Activated CD4-positive, alpha-beta T cell treated with anti-CD3 and anti-CD28 coated beads for 4 hours (primary cell): Measurements from ENCODE around the gene NHERF2.
"Not testable (repeated sequence)": the region's sequence is repeated elsewhere in the genome, so short reads cannot be mapped to it uniquely, and the experiment has no call there.

ENCODE experiments used
- DNase-seq, 2 donors: peaks; one replicate each; pipeline ENCODE4 v3.0.0-alpha.2; 2020

NHERF2 gene

DNA sequence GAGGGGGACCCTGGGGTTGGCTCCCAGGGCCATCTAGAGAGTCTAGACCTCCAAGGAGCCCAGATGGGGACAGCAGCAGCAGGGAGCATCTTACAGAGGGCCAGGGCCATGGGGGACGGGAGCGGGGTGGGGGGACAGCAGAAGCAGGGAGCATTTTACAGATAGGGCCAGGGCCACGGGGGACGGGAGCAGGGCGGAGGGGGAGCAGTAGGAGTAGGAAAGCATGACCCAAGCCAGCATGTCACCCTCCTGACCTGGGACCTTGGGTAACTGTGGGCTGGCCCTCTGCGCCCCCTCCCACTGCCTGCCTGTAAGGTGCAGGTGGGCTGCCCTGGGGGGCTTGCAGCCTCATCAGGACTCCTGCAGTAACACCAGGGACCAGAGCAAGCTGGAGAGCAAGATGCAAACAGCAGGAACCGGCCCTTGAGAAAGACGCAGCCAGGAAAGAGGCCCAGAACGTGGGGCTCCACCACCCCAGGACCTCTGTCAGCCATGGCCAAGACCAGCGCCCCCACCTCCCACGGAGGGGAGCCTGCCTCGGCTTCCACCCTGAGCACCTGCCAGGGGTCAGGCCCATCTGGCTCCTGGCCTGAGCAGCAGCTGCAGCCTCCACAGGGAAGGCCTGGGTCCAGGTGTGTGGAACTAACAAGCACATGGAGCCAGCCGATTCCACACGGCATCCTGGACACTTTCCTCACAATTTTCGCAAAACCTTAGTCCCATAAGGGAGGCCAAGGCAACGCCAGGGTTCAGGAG is 19.4 kb upstream of the NHERF2 start:
- DNase-seq, result no peak

DNA sequence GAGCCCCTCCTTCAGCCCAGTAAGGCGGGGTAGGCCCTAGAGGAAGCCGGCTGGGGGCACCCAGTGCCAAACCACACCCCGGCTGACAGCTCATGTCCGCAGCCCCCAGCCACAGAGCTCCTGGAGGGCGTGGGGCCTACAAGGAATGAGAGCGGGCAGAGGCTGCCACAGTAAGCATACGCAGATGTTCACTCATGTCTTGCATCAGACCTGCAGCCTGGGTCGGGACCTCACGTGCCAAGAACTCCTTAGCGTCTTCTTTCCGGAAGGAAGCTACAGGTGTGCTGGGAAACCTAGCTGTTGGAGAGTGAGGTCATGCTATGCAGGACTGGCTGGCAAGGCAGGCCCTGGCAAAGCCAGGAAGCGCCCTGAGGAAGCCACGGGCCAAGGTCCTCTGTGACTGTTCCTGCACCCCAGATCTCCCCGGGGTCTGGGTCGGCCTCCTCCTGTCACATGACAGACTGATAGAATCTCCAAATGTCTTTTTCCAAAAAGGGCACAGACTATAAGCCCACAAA is 18.6 kb upstream of the NHERF2 start:
- DNase-seq, result no peak

DNA sequence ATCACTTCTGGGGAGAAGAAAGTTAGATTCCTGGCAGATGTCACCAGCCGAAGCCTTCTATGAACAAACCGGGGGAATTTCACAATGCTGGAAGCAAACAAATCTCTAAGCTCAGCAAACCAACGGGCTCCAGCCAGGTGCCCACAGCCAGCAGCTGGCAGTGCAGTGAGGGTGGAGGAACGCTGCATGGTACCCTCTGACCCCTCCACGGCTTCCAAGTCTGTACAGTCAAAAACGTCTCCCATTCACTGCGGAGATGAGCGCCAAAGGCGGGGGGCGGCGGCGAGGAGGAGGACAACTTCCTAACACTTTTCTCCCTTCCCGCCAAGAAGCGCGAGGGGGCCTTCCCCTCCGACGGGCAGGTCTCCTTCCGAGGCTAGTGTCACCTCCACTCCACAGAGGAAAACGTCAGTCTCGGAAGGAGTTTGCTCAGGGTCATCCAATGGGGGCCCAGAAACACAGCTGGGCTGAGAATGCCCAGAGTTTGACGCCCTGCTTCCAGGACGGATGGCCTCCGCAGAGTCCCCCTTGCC is 18.0 kb upstream of the NHERF2 start:
- DNase-seq, result no peak

DNA sequence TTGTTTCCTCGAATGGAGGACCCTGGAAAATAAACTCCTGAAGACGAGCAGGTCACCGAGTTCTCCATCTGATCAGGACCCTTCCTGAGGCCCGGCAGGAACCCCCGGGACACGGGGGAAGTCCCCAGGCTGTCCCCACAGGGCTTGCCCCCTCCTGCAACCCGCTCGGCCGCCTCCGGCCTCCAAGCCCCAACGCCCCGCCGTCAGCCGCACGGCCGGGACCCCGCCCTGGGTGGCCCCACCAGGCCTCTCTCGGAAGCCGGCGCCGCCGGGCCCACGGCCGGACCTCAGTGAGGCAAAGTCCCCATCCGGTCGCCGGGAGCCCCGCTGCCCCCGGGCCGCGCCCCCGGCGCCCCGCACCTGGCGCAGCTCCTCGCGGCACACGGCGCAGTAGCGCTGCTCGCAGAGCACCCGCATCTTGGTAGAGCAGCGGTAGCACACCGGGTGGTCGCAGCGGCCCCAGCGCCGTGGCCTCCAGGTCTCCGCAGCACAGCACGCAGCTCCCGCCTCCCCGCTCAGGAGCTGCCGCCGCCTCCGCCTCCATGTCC is 17.5 kb upstream of the NHERF2 start:
- DNase-seq, result no peak

DNA sequence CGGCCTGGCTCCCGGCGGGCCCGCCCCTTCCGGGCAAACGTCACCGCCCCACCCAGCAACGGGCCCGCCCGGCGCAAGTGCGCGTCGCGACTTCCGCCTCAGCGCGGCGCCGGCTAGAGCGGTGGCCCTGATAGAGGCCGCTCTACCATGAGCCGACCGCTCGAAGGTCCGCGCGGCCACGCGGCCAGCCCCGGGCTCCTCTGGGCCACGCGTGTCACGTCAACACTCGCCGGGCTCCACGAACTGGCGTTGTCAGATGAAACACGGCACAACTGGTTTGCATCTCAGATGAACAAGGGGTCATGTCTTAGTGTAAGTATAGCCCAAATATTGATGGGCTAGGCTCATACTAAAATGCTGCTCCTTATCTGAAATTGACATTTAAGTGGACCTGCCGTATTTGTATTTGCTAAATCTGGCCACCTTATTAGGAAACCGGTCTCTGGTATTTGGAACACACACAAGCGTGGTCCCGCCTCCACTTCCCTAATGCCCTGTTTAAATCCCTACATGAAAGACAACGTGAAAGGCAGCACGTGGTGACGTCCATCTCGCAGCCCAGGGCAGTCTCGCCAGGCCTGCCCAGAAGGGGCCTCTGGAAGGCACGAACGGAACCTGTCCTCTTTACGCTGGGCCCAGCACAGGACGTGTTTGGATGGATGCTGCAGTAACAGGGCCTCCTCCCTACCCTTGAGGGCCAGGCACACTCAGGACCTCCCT is 16.8 kb upstream of the NHERF2 start, which contains the start of gene ZNF598:
Gene ZNF598 (minus strand): TSS at position 31 of the 720 bp plus-strand sequence.
- peak; percentile 73 to 77 for DNase-seq

DNA sequence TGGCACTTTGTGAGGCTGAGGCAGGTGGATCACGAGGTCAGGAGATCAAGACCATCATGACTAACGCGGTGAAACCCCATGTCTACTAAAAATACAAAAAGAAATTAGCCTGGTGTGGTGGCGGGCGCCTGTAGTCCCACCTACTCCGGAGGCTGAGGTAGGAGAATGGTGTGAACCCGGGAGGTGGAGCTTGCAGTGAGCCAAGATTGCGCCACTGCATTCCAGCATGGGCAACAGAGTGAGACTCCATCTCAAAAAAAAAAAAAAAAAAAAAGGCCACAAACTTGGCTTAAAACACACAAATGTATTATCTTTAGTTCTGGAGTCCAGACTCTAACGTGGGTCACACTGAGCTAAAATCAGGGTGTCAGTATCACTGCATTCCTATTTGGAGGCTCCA is 15.0 kb upstream of the NHERF2 start:
- DNase-seq, result not testable (repeated sequence)

DNA sequence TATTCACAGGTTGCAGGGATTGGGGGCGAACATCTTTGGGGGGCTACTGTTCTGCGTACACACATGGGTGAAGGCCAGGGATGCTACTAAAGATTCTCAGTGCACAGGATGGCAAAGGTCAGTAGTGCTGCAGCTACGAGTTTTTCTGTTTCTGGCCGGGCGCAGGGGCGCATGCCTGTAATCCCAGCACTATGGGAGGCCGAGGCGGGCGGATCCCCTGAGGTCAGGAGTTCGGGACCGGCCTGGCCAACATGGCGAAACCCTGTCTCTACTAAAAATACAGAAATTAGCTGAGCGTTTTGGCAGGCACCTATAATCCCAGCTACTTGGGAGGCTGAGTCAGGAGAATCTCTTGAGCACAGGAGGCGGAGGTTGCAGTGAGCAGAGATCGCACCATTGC is 13.2 kb upstream of the NHERF2 start:
- no peak for DNase-seq

DNA sequence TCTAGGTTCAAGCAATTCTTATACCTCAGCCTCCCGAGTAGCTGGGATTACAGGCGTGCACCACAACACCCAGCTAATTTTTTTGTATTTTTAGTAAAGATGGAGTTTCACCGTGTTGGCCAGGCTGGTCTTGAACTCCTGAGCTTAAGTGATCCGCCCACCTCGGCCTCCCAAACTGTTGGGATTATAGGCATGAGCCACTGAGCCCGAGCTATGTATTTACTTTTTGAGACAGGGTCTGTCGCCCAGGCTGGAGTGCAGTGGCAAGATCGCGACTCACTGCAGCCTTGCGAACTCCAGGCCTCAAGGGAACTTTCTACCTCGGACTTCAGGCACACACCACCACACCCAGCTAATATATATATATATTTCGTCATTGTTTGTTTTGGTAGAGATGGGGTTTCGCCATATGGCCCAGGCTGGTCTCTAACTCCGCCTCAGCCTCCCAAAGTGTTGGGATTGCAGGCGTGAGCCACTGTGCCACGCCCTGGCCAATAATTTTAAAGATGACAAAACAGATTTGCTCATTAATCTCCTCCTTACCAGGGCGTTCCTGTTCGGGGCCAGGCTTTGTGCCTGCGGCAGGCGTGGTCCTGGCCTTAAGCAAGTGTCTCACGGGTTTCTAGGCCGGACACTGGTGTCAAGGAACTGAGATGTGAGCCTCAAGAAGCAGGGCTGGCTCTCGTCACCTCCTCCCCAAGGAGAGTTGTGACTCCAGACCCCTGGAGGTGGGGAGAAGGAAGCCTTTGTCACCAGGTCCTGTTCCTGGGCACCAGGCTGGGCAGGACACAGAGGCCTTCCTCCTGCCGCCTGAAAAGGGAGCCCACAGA is 11.4 kb upstream of the NHERF2 start:
- DNase-seq, result no peak

DNA sequence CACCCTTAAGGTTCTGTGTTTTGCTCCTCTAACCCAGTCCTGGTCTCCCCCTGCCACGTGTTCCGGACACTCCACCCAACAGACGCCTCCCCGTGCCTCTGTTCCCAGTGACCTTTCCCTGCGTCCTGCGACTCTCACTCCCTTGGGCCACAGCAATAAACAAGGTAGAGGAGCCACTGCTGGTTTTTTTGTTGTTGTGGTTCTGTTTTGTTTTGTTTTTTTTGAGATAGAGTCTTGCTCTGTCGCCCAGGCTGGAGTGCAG is 10.8 kb upstream of the NHERF2 start:
- no peak for DNase-seq

DNA sequence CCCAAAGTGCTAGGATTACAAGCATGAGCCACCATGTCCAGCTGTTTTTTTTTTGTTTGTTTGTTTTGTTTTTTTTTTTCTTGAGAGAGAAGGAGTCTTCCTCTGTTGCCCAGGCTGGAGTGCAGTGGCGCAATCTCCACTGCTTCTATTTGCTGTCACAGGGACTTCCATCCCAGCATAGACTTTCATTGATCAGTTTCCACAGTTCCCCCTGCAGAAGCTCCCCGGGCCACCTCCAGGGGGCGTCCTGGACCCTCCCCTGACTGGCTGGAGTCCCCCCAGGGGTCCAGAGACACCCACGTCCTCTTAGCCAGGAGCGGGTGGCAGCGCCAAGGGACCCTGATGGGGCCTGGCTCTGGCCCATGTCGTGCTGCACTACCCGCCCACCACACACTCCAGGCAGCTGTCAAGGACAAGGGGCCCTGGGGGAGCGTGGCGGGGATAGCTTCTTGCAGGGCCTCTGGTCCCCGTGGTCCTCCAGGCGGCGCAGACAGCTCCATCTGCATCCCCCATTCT is 10.2 kb upstream of the NHERF2 start:
- DNase-seq, result no peak

DNA sequence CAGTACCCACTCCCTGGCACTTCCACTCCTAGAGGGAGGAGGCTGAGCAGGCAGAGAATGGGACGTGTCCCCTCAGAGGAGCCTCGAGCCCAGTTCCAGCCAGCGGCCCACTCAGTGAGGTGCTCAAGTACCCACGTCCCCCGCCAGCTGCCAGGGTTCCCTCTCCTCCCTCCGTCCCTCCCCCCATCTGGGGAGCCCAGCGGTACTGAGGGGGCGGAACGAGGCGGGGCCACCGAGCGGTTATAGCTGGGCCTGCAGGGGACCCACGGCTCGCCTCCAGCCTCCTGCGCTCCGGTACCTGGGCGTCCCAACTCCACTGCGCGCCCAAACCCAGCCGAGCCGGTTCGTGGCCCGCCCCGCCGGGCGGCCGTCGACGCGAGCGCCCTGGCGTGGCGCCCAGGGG is 7.2 kb upstream of the NHERF2 start, which contains the start of gene NPW:
Gene NPW (plus strand): TSS at position 268 of the 403 bp plus-strand sequence.
- peak in 1 of 2 donors; percentile 26 for DNase-seq

DNA sequence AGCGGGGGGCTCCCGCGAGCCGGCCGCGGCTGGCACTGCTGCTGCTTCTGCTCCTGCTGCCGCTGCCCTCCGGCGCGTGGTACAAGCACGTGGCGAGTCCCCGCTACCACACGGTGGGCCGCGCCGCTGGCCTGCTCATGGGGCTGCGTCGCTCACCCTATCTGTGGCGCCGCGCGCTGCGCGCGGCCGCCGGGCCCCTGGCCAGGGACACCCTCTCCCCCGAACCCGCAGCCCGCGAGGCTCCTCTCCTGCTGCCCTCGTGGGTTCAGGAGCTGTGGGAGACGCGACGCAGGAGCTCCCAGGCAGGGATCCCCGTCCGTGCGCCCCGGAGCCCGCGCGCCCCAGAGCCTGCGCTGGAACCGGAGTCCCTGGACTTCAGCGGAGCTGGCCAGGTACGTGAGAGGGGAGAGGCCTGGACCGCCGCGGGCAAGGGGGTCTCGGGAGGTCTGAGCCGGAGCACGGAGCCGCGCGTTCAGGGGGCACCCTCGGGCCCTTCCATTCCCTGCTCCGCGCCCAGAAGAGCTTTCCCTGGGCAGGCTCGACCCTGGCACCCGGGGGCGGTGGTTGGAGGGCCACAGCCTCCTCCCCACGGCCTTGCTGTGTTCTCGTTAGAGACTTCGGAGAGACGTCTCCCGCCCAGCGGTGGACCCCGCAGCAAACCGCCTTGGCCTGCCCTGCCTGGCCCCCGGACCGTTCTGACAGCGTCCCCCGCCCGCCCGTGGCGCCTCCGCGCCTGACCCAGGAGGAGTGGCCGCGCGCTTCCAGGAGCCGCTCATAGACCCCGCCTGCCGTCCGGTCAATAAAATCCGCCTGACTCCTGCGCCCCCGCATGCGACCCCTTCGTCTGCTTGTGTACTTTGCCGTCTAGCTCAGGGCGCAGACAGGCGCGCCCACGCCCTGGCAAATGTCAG is 6.5 kb upstream of the NHERF2 start:
- DNase-seq, result no peak

DNA sequence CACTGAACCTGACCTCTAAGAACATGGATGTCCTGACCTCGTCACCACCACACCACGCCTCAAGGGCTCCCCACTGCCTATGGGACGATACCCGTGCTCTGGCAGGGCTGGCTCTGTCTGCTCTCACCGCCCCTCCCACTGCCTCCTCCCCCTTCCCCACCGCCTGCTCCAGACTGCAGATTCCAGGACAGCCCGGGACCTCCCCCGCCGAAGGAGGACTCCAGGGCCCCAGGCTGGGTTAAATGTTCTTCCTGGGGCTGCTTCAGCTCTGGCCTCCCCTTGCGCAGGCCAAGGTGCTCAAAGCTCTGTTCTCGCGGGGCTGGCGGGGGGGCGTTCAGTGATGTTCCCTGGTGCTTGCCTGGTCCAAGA is 4.0 kb upstream of the NHERF2 start:
- DNase-seq, result no peak

DNA sequence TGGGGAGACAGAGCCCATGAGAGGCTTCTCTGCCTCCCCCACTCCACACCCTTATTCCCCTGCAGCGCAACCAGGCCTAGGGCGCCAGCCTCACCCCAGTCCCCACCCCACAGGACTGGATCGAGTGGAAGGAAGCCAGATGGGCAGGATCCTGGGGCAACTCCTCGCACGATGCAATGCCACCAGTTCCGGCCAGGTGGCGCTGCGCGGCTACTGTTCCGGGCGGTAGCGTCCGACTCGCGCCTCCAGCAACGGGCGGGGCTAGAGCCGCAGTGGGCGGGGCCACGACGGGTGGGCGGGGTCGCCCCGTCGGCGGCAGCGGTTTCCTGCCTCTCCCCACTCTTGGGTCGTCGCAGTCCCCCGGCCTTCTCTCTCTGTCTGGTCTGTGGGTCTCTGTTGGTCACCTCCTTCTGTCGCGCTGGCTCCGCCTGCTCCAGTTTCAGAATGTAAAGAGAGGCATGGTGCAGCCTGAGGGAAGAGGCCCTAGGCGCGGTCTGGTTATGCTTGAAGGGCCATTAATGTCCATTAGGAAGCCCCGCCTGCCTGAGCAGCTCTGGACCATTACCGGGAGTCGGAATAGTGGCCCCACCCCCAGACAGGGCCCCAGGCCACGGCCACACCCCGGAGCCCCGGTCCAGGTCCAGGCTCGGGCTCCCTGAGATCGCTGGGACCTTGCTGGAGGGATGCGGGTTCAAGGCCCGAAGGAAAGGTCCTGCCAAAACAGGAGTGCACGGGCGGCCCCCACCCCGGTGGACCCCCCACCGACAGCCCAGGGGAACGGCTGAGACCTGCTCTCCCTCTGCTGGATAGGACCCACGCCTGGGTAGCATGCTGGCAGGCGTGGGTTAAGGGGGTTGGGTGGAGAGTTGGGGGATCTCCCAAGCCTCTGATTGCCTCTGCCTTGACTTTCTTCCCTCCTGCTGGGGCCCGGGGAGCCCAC is 3.3 kb upstream of the NHERF2 start:
- peak; percentile 90 to 97 for DNase-seq

DNA sequence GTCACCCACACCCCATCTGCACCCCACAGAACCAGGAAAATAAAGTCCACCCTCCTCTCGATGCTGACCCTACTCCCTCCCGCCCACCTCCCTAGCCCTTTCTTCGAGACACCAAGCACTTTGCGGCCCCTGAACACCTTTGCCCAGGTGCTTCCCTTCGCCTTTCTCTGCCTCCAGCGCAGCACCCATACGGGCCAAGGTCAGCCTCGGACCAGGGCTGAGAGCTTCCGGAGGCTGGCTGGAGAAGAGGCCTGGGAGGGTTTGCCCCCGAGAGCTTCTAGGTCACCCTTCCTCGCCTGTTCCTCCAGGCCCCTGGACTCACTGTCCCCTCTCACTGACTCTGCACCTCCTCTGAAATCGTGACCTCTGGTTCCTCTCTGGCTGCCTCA is 2.7 kb upstream of the NHERF2 start:
- DNase-seq, result no peak

DNA sequence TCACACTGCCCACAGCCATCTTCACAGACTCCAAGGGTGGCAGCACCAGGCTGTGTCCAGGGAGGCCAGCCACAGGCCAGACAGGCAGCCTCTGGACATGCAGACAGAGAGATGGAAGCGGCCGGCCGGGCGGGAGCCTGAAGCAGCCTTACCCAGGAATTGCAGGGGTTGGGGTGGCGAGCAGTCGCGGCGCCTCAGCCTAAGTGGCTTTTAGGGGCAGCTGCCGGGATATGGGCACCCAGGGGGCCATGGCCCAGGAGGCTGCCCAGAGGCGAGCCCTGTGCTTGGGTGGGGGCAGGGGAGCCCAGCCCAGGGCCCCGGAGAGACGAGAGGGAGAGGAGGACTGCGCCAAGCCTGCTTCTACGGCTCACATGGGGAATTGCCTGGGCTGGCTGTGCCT is 1.5 kb upstream of the NHERF2 start:
- DNase-seq, result no peak

DNA sequence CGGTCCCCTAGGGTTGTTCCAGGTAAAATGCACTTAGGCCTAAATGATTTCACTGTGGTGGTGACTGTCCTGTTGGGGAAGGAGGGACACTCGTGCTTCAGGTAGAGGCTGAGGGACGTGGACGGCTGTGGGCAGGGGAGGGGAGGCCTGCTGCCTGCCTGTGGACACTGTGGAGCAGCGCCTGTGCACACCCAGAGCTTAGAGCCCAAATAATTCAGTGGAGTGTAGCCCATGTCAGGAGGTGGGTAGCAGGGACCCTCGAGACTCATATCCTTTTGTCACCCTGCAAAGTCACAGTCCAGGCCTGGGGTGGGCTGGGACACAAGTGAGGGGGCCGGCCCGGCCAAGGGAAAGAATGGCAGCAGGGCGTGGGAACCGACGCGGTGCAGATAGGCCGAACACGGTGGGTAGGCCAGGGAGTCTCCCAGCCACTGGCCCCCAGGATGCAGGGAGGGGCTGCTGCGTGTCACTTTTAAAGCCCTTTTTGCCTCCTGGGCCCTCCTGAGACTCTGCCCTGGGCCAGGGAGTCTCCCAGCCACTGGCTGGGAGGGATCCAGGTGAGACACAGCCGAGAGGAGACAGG is 733 bp upstream of the NHERF2 start:
- no peak for DNase-seq

DNA sequence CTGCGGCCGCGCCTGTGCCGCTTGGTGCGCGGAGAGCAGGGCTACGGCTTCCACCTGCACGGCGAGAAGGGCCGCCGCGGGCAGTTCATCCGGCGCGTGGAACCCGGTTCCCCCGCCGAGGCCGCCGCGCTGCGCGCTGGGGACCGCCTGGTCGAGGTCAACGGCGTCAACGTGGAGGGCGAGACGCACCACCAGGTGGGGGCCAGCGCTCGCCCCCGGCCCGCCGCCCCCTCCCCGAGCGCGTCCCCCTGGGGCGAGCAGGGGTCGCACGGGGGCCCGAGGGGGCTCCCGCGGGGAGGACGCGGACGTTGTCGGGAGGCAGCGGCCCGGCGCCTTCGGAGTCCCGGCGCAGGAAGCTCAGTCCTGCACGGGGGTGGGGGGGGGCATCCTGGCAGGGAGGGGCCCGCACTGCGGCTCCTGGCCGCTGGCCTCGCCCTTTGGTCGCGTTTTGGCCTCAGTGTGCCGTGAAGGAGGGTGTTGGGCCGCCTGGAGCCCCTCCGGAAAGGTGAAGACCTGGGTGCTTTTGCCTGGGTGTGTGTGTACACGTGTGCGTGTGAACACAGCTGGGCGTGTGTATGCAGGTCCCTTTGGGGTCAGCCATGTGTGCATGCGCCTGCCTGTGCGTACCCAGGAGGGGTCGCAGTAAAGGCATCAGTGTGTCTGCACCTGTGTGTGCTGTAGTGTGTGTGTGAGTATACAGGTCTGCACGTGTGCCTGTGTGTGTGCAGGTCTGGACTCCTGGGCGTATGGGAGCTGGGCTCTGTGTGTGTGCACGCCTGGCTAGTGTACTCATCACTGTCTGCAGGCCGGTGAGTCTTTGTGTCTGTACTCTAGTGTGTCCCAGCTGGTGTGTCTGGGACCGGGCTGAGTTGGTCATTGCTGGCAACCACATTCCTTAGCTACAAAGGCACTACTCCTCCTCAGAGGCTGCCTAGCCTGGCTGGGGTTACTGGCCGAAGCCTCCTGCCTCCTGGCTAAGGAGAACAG is 615 bp downstream of the NHERF2 start:
- peak in 1 of 2 donors; percentile 16 for DNase-seq

DNA sequence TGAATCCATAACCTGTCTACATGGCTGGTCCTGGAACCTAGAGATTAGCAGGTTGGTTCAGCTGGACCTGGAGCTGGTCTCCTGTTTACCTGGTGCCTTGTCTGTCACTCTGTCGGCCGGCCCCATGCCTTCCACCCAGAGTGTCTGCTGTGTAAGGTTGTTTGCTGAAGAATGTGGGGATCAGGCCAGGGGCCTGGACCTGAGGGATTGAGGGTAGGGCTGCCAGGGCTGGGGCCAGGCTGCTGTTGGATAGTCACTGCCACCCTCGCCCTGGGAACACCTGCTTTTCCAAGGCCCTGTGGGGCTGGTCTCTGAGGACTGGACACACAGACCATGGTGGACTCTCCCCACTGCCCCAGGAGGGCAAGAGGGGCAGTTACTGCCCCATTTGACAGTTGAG is 1.4 kb downstream of the NHERF2 start:
- no peak for DNase-seq
